TTC549 (cell line): ENCODE data around the gene TAC4.
"Not testable (repeated sequence)": the region's sequence is repeated elsewhere in the genome, so short reads cannot be mapped to it uniquely, and the experiment has no call there.

Experiments
- FAIRE-seq: peaks from 2 replicates; lab custom pipeline; 2012; peaks lifted over from hg19 to GRCh38; lab: Jason Lieb, UNC

Gene TAC4

GRCh38 chr17:49842371-49842770 lies 5.5 kb downstream of the TAC4 start:
- no peak for FAIRE-seq

GRCh38 chr17:49841548-49841947 lies 6.3 kb downstream of the TAC4 start:
- FAIRE-seq, result no peak

GRCh38 chr17:49839455-49839854 lies 8.4 kb downstream of the TAC4 start:
- no peak for FAIRE-seq

- FAIRE-seq, result no peak
These were observed 11.5 kb downstream of the TAC4 start for GRCh38 chr17:49836111-49837030.

GRCh38 chr17:49835472-49835871 lies 12.4 kb downstream of the TAC4 start:
- FAIRE-seq, result no peak

- FAIRE-seq, result no peak
These were observed 13.6 kb downstream of the TAC4 start for GRCh38 chr17:49834118-49834743.

- FAIRE-seq, result no peak
These were observed 14.8 kb downstream of the TAC4 start for GRCh38 chr17:49832840-49833599.

- FAIRE-seq, result no peak
These were observed 17.3 kb downstream of the TAC4 start for GRCh38 chr17:49830605-49831004.

GRCh38 chr17:49829026-49829425 lies 18.8 kb downstream of the TAC4 start:
- FAIRE-seq, result no peak

- FAIRE-seq, result not testable (repeated sequence)
These were observed 19.5 kb downstream of the TAC4 start for GRCh38 chr17:49828325-49828724.

- no peak for FAIRE-seq
These were observed 22.2 kb downstream of the TAC4 start for GRCh38 chr17:49825645-49826044.

GRCh38 chr17:49823614-49824013 lies 24.3 kb downstream of the TAC4 start:
- no peak for FAIRE-seq

- FAIRE-seq, result no peak
These were observed 25.0 kb downstream of the TAC4 start for GRCh38 chr17:49822829-49823228.

- no peak for FAIRE-seq
These were observed 26.0 kb downstream of the TAC4 start for GRCh38 chr17:49821916-49822315.

GRCh38 chr17:49821466-49821865 lies 26.4 kb downstream of the TAC4 start:
- FAIRE-seq, result no peak

GRCh38 chr17:49820773-49821172 lies 27.1 kb downstream of the TAC4 start:
- FAIRE-seq, result no peak

- no peak for FAIRE-seq
These were observed 28.2 kb downstream of the TAC4 start for GRCh38 chr17:49819651-49820050.

- FAIRE-seq, result no peak
These were observed 28.7 kb downstream of the TAC4 start for GRCh38 chr17:49819138-49819537.

GRCh38 chr17:49817993-49818392 lies 29.9 kb downstream of the TAC4 start:
- FAIRE-seq, result no peak

GRCh38 chr17:49815761-49816281 lies 32.0 kb downstream of the TAC4 start:
- FAIRE-seq, result no peak

GRCh38 chr17:49814781-49815529 lies 32.9 kb downstream of the TAC4 start:
- FAIRE-seq, result no peak

GRCh38 chr17:49809056-49809455 lies 38.8 kb downstream of the TAC4 start:
- no peak for FAIRE-seq
